Mucosa of rectum (tissue), 2 donors: Measurements from ENCODE around the gene RGS3.

Source experiments
- H3K27ac ChIP-seq, 2 donors: one replicate each; pipeline ENCODE4 v1.7.0; 2013; ENCODE audit warnings: inconsistent platforms in 2 of 2, low read depth in 2 of 2, low read length in 2 of 2
- H3K27me3 ChIP-seq, 2 donors: one replicate each; pipeline ENCODE4 v1.7.0; 2013; ENCODE audit warnings: low read length in 2 of 2; ENCODE audit not compliant: control insufficient read depth in 2 of 2, insufficient read depth in 2 of 2
- H3K36me3 ChIP-seq, 2 donors: one replicate each; pipeline ENCODE4 v1.7.0; 2013; ENCODE audit warnings: low read length in 2 of 2; ENCODE audit not compliant: control insufficient read depth in 2 of 2, insufficient read depth in 2 of 2
- H3K4me1 ChIP-seq, 2 donors: one replicate each; pipeline ENCODE4 v1.7.0; 2013; ENCODE audit warnings: low read length in 2 of 2, mild to moderate bottlenecking in 1 of 2; ENCODE audit not compliant: control insufficient read depth in 2 of 2, insufficient read depth in 2 of 2
- H3K4me3 ChIP-seq, 2 donors: one replicate each; pipeline ENCODE4 v1.7.0; 2013; ENCODE audit warnings: low read length in 2 of 2
- H3K9ac ChIP-seq, 2 donors: one replicate each; pipeline ENCODE4 v1.7.0; 2013; ENCODE audit warnings: low read length in 2 of 2, low read depth in 1 of 2, mild to moderate bottlenecking in 1 of 2
- H3K9me3 ChIP-seq, 2 donors: one replicate each; pipeline ENCODE4 v1.7.0; 2013; ENCODE audit warnings: low read length in 2 of 2; ENCODE audit not compliant: control insufficient read depth in 2 of 2
- donor health status: healthy.
- donor health status: Normal muscosa, but diverticular disease.

The RGS3 gene

GRCh38 chr9:113516840-113517577, 53.5 kb downstream of the RGS3 start:
- Histone ChIP-seq H3K4me1 (peaks cover 62 to 71% of the 10 kb centered on the region in 2 donors), H3K27ac (peak overlapping the region in 1 of 2 donors; percentile 98), H3K36me3 (peaks cover 12 to 13% of the 10 kb centered on the region in 2 donors), H3K9me3 (no peaks in the 10 kb centered on the region), H3K4me3 (peak overlapping the region; percentile 33 to 62), H3K9ac (peak overlapping the region; percentile 28 to 70), H3K27me3 (no peaks in the 10 kb centered on the region)

- H3K9ac ChIP-seq, result peak overlapping the region; percentile 61 to 71
- H3K27ac ChIP-seq, result peak overlapping the region; percentile 94 to 98
- H3K9me3 ChIP-seq, result no peaks in the 10 kb centered on the region
- peak overlapping the region; percentile 54 to 68 for H3K4me3 ChIP-seq
- no peaks in the 10 kb centered on the region for H3K27me3 ChIP-seq
- H3K36me3 ChIP-seq, result peaks cover 8 to 10% of the 10 kb centered on the region in 2 donors
- peaks cover 73 to 89% of the 10 kb centered on the region in 2 donors for H3K4me1 ChIP-seq
Measured at GRCh38 chr9:113519426-113520108, 56.0 kb downstream of the RGS3 start.

GRCh38 chr9:113520109-113520642, 56.6 kb downstream of the RGS3 start:
- Histone ChIP-seq H3K4me3 (peak overlapping the region; percentile 54 to 68), H3K9ac (peak overlapping the region; percentile 61 to 71), H3K27ac (peak overlapping the region; percentile 94 to 98), H3K27me3 (no peaks in the 10 kb centered on the region), H3K9me3 (no peaks in the 10 kb centered on the region), H3K4me1 (peaks cover 79 to 92% of the 10 kb centered on the region in 2 donors), H3K36me3 (peaks cover 7% of the 10 kb centered on the region in 2 donors)

- Histone ChIP-seq H3K36me3 (peaks cover 7 to 12% of the 10 kb centered on the region in 2 donors), H3K27ac (peak overlapping the region; percentile 83 to 92), H3K9me3 (no peaks in the 10 kb centered on the region), H3K4me3 (peak overlapping the region in 1 of 2 donors; percentile 59), H3K4me1 (peaks cover 84 to 88% of the 10 kb centered on the region in 2 donors), H3K27me3 (no peaks in the 10 kb centered on the region), H3K9ac (no peak overlapping the region)
Measured at GRCh38 chr9:113521693-113522255, 58.2 kb downstream of the RGS3 start.

- H3K9ac ChIP-seq, result peak overlapping the region in 1 of 2 donors; percentile 15
- peaks cover 88% of the 10 kb centered on the region in 2 donors for H3K4me1 ChIP-seq
- peak overlapping the region in 1 of 2 donors; percentile 59 for H3K4me3 ChIP-seq
- no peaks in the 10 kb centered on the region for H3K27me3 ChIP-seq
- peaks cover 7% of the 10 kb centered on the region in 2 donors for H3K36me3 ChIP-seq
- peak overlapping the region; percentile 83 to 92 for H3K27ac ChIP-seq
- no peaks in the 10 kb centered on the region for H3K9me3 ChIP-seq
Measured at GRCh38 chr9:113522419-113522818, 58.9 kb downstream of the RGS3 start.

- H3K27ac ChIP-seq, result peak overlapping the region; percentile 83 to 92
- peaks cover 88 to 92% of the 10 kb centered on the region in 2 donors for H3K4me1 ChIP-seq
- H3K9ac ChIP-seq, result peak overlapping the region; percentile 29 to 65
- peaks cover 6% of the 10 kb centered on the region in 2 donors for H3K36me3 ChIP-seq
- no peaks in the 10 kb centered on the region for H3K9me3 ChIP-seq
- peak overlapping the region in 1 of 2 donors; percentile 59 for H3K4me3 ChIP-seq
- H3K27me3 ChIP-seq, result no peaks in the 10 kb centered on the region
Measured at GRCh38 chr9:113522858-113523257, 59.3 kb downstream of the RGS3 start.

GRCh38 chr9:113523421-113524141, 60.1 kb downstream of the RGS3 start:
- Histone ChIP-seq H3K27me3 (no peaks in the 10 kb centered on the region), H3K4me3 (peak overlapping the region; percentile 0 to 59), H3K27ac (peak overlapping the region; percentile 83 to 92), H3K9ac (peak overlapping the region; percentile 0 to 29), H3K9me3 (no peaks in the 10 kb centered on the region), H3K4me1 (peaks cover 88 to 92% of the 10 kb centered on the region in 2 donors), H3K36me3 (peaks cover 0 to 6% of the 10 kb centered on the region in 2 donors)

GRCh38 chr9:113524468-113524867, 60.9 kb downstream of the RGS3 start:
- Histone ChIP-seq H3K9me3 (no peaks in the 10 kb centered on the region), H3K36me3 (peaks cover 7 to 15% of the 10 kb centered on the region in 2 donors), H3K27ac (peak overlapping the region; percentile 83 to 92), H3K4me3 (peak overlapping the region; percentile 0 to 59), H3K27me3 (no peaks in the 10 kb centered on the region), H3K9ac (peak overlapping the region; percentile 29 to 57), H3K4me1 (peaks cover 83 to 88% of the 10 kb centered on the region in 2 donors)

- Histone ChIP-seq H3K27ac (peak overlapping the region; percentile 83 to 92), H3K36me3 (peaks cover 14 to 22% of the 10 kb centered on the region in 2 donors), H3K4me1 (peaks cover 76 to 81% of the 10 kb centered on the region in 2 donors)
Measured at GRCh38 chr9:113525205-113525604, 61.7 kb downstream of the RGS3 start.

More at GRCh38 chr9:113525205-113525604, 61.7 kb downstream of the RGS3 start:
- H3K9me3 ChIP-seq, result no peaks in the 10 kb centered on the region
- peak overlapping the region in 1 of 2 donors; percentile 29 for H3K9ac ChIP-seq
- H3K27me3 ChIP-seq, result no peaks in the 10 kb centered on the region
- no peak overlapping the region for H3K4me3 ChIP-seq
